Stimulated activated naive CD8-positive, alpha-beta T cell treated with anti-CD3 and anti-CD28 coated beads, Interleukin-15, Interleukin-2, amounts not matched to agents 100 ng/mL and 50 ng/mL, for 24 hours (primary cell): Measurements from ENCODE around the gene ZNF830.
"Not testable (repeated sequence)": the region's sequence is repeated elsewhere in the genome, so short reads cannot be mapped to it uniquely, and the experiment has no call there.

Source experiments
- H3K27ac Mint-ChIP-seq: one replicate; pipeline ENCODE4 v1.8.0; 2021; ENCODE audit warnings: mild to moderate bottlenecking, mixed read lengths
- H3K27me3 Mint-ChIP-seq: one replicate; pipeline ENCODE4 v1.8.0; 2021; ENCODE audit warnings: mixed read lengths
- H3K36me3 Mint-ChIP-seq: one replicate; pipeline ENCODE4 v1.8.0; 2021; ENCODE audit warnings: low read depth, mixed read lengths
- H3K4me1 Mint-ChIP-seq: one replicate; pipeline ENCODE4 v1.8.0; 2021; ENCODE audit warnings: low read depth, mixed read lengths
- H3K4me3 Mint-ChIP-seq: one replicate; pipeline ENCODE4 v1.8.0; 2021; ENCODE audit warnings: mild to moderate bottlenecking, mixed read lengths
- H3K9me3 Mint-ChIP-seq: one replicate; pipeline ENCODE4 v1.8.0; 2021; ENCODE audit warnings: mixed read lengths

ZNF830 gene

GRCh38 chr17:34961093-34961911, at the start of gene ZNF830, which contains the start of gene CCT6B:
Gene ZNF830 (plus strand): TSS chr17:34961540. CDS start chr17:34961567, 27 bp downstream.
Gene CCT6B (minus strand): TSS chr17:34961460. CDS start chr17:34961393, 67 bp downstream.
- Mint-ChIP-seq H3K4me3 (peak within 1 kb of the TSS; percentile 100), H3K4me1 (peaks cover 35% of the 10 kb centered on the region), H3K9me3 (peaks cover 5% of the 10 kb centered on the region), H3K27me3 (peaks cover 8% of the 10 kb centered on the region), H3K36me3 (peaks cover 41% of the 10 kb centered on the region), H3K27ac (peak within 1 kb of the TSS; percentile 100)

DNA sequence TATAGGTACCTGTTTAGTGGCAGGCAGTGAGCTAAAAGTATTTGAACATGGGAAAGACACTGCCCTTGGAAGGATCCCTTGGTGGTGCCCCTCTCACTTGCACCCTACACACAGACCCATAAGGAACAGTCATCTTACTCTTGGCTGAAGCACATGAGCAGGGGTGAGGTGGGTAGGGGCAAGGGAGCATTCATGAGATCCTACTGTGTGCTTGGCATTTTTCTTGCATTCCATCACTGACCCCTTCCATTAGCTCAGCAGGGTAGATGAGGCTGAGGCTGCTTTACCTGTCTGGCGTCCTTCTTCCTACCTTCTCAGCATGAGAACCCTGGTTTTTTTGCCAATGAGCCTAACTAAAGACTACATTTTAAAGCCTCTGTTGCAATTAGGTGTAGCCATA, 48.3 kb upstream of the ZNF830 start:
- peaks cover 6% of the 10 kb centered on the region for H3K27me3 Mint-ChIP-seq
- H3K4me3 Mint-ChIP-seq: no peak overlapping the region
- no peaks in the 10 kb centered on the region for H3K36me3 Mint-ChIP-seq
- no peaks in the 10 kb centered on the region for H3K9me3 Mint-ChIP-seq
- no peaks in the 10 kb centered on the region for H3K4me1 Mint-ChIP-seq
- no peak overlapping the region for H3K27ac Mint-ChIP-seq

DNA sequence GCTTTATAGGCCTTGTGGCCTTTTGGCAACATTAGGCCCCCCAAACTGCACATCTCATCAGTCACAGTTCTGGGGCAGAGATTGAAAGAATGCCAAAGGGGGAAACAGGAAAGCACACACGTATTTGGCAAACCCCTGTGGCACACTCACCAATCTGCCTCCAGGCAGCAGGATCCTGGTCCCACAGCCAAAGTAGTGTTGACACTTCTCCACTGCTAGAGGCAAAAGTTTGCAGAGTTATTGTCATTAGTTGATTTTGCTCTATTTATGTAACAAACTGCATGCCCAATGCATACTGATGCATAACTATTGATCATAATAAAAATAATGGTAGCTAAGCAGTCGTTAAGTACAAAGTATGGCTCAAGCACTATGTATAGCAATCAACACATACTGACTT, 45.2 kb upstream of the ZNF830 start:
- no peaks in the 10 kb centered on the region for H3K4me1 Mint-ChIP-seq

DNA sequence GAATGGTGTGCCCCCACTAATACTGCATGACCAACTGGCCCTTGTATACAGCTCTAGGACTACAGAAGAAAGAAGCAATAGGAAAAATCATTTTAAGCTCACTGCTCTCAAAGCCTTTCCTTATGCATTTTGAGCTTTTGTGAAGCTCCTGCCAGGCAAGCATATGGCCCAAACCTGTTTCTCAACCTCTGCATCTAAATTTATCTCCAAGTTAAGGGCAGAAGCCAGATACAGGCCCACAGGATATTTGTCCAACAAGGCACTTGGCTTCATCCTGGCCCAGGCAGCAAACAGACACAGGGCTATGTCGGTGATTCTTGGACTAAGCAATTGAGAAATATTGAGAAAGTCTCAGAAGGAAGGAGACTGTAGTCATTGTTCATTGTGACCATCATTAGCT, 44.0 kb upstream of the ZNF830 start:
- H3K36me3 Mint-ChIP-seq: no peaks in the 10 kb centered on the region
- H3K27ac Mint-ChIP-seq: no peak overlapping the region
- H3K27me3 Mint-ChIP-seq: no peaks in the 10 kb centered on the region
- H3K4me3 Mint-ChIP-seq: no peak overlapping the region
- H3K9me3 Mint-ChIP-seq: no peaks in the 10 kb centered on the region
- no peaks in the 10 kb centered on the region for H3K4me1 Mint-ChIP-seq

More for the DNA sequence above, 45.2 kb upstream of the ZNF830 start:
- H3K27ac Mint-ChIP-seq: no peak overlapping the region
- H3K36me3 Mint-ChIP-seq: no peaks in the 10 kb centered on the region
- no peak overlapping the region for H3K4me3 Mint-ChIP-seq
- peaks cover 6% of the 10 kb centered on the region for H3K27me3 Mint-ChIP-seq
- no peaks in the 10 kb centered on the region for H3K9me3 Mint-ChIP-seq

DNA sequence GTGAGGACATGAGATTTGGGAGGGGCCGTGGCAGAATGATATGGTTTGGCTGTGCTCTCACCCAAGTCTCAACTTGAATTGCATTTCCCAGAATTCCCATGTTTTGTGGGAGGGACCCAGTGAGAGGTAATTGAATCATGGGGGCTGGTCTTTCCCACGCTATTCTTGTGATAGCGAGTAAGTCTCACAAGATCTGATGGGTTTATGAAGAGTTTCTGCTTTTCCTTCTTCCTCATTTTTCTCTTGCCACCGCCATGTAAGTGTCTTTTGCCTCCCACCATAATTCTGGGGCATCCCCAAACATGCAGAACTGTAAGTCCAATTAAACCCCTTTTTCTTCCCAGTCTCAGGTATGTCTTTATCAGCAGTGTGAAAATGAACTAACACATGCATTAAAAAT, 40.7 kb upstream of the ZNF830 start:
- Mint-ChIP-seq H3K4me3 (no peak overlapping the region), H3K27me3 (no peaks in the 10 kb centered on the region), H3K4me1 (no peaks in the 10 kb centered on the region), H3K9me3 (no peaks in the 10 kb centered on the region), H3K27ac (no peak overlapping the region), H3K36me3 (no peaks in the 10 kb centered on the region)

- H3K36me3 Mint-ChIP-seq: no peaks in the 10 kb centered on the region
- no peak overlapping the region for H3K27ac Mint-ChIP-seq
- H3K9me3 Mint-ChIP-seq: no peaks in the 10 kb centered on the region
- no peaks in the 10 kb centered on the region for H3K4me1 Mint-ChIP-seq
- H3K27me3 Mint-ChIP-seq: no peaks in the 10 kb centered on the region
- no peak overlapping the region for H3K4me3 Mint-ChIP-seq
These were observed 34.7 kb upstream of the ZNF830 start for GRCh38 chr17:34926661-34927060.

GRCh38 chr17:34930283-34930682, 31.1 kb upstream of the ZNF830 start:
- H3K36me3 Mint-ChIP-seq: no peaks in the 10 kb centered on the region
- no peaks in the 10 kb centered on the region for H3K4me1 Mint-ChIP-seq
- H3K9me3 Mint-ChIP-seq: no peaks in the 10 kb centered on the region
- no peak overlapping the region for H3K27ac Mint-ChIP-seq
- no peaks in the 10 kb centered on the region for H3K27me3 Mint-ChIP-seq
- no peak overlapping the region for H3K4me3 Mint-ChIP-seq

DNA sequence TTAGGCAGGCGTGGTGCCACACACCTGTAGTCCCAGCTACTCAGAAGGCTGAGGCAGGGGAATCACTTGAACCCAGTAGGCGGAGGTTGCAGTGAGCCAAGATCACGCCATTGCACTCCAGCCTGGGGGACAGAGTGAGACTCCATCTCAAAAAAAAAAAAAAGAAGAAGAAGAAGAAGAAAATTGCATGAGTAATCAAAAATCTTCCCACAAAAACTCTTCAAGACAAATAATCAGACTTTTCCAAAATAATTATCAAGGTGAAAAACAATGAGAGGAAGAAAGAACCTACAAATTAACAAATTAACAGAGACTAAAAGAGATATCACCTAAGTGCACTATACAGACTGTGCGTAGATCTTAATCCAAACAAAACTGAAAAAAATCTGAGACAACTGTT, 10.6 kb upstream of the ZNF830 start:
- not testable (repeated sequence) for H3K27me3 Mint-ChIP-seq, H3K9me3 Mint-ChIP-seq, H3K4me1 Mint-ChIP-seq, H3K27ac Mint-ChIP-seq, H3K4me3 Mint-ChIP-seq, H3K36me3 Mint-ChIP-seq

DNA sequence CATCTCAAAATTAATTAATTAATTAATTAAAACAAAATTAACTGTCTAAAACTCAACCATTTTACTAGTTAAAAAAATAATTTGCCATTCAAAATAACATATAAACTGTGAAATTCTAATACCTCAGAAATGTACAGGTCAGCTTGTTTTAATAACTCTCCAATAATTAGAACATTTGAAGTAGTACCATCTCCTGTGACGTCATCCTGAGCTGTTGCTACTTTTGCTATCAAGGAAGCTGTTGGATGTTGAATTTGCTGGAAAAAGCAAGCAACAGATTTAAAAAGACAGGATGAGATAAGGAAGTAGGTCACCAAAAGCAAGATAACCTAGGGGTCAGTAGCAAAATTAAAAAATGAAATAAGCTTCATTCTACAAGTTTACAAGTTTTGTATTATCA, 2.9 kb upstream of the ZNF830 start:
- H3K36me3 Mint-ChIP-seq: peaks cover 19% of the 10 kb centered on the region
- H3K4me1 Mint-ChIP-seq: peaks cover 29% of the 10 kb centered on the region
- H3K4me3 Mint-ChIP-seq: no peak overlapping the region
- no peak overlapping the region for H3K27ac Mint-ChIP-seq
- peaks cover 5% of the 10 kb centered on the region for H3K9me3 Mint-ChIP-seq
- peaks cover 8% of the 10 kb centered on the region for H3K27me3 Mint-ChIP-seq

DNA sequence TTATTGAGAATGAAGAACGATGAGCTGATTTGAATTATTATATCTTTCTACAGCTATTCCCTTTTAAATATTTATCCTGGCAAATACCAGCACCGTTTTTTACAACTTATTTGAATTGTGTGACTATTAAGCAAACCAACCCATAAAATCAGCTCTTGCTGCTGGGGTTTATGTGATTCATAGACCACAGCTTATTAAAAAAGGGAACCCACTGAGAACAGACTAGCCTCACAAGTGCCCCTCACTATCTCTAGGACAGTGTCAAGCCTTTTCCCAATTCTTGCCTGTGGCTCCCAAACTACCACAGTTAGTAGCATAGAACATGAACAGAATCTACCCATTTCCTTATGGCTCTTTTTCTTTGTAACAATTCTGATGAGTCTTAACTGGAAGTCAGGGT, 12.8 kb downstream of the ZNF830 start:
- Mint-ChIP-seq H3K27me3 (no peaks in the 10 kb centered on the region), H3K36me3 (peaks cover 4% of the 10 kb centered on the region), H3K4me1 (peaks cover 18% of the 10 kb centered on the region), H3K9me3 (no peaks in the 10 kb centered on the region), H3K27ac (no peak overlapping the region), H3K4me3 (no peak overlapping the region)

- H3K36me3 Mint-ChIP-seq: no peaks in the 10 kb centered on the region
- H3K4me3 Mint-ChIP-seq: no peak overlapping the region
- no peaks in the 10 kb centered on the region for H3K27me3 Mint-ChIP-seq
- no peaks in the 10 kb centered on the region for H3K9me3 Mint-ChIP-seq
- no peak overlapping the region for H3K27ac Mint-ChIP-seq
- peaks cover 27% of the 10 kb centered on the region for H3K4me1 Mint-ChIP-seq
These were observed 13.8 kb downstream of the ZNF830 start for GRCh38 chr17:34974794-34975785.

DNA sequence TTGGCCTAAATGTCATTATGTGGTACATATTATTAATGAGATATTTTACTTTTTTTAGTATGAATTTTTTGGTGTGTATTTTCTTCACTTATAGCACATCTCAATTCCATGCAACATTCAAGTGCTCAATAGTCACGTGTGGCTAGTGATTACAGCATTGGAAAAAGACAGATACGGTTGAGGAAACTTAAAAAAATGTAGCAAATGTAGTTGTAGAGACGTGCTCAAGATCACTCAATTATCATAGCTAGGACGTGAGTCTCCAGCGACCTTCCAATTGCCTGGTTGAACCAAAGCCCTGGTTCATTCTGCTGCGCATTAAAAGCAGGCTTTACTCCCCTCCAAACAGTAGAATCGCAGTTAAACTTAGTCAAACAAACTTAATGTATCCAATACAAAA, 17.8 kb downstream of the ZNF830 start:
- H3K27ac Mint-ChIP-seq: peak overlapping the region; percentile 99
- H3K36me3 Mint-ChIP-seq: peaks cover 17% of the 10 kb centered on the region
- no peaks in the 10 kb centered on the region for H3K27me3 Mint-ChIP-seq
- H3K4me3 Mint-ChIP-seq: peak overlapping the region; percentile 97
- H3K4me1 Mint-ChIP-seq: peaks cover 53% of the 10 kb centered on the region
- H3K9me3 Mint-ChIP-seq: no peaks in the 10 kb centered on the region

- Mint-ChIP-seq H3K27me3 (no peaks in the 10 kb centered on the region), H3K36me3 (peaks cover 21% of the 10 kb centered on the region), H3K27ac (peak overlapping the region; percentile 99), H3K4me1 (peaks cover 47% of the 10 kb centered on the region), H3K4me3 (peak overlapping the region; percentile 97), H3K9me3 (no peaks in the 10 kb centered on the region)
These were observed 18.5 kb downstream of the ZNF830 start for GRCh38 chr17:34979650-34980352.

DNA sequence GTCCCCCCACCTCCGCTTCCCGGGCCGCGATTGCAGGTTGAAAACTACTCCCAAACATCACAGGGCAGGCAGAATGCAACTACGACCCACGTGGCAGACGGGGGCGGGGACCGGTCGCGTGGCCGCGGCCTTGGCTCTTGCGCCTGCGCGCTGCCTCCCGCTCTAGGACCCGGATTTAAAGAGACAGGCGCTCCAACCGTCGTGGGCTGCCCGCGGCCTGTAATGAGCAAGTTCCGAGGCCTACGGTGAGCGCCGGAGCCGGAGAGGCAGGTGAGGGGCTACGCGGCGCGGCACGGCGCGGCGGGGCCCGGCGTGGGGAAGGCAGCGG, 19.0 kb downstream of the ZNF830 start, which contains the start of gene LIG3:
LIG3 (plus strand) TSS at position 160 of the 328 bp plus-strand sequence. CDS start 2,494 bp downstream, outside the sequence.
- Mint-ChIP-seq H3K36me3 (peaks cover 24% of the 10 kb centered on the region), H3K9me3 (no peaks in the 10 kb centered on the region), H3K4me1 (peaks cover 45% of the 10 kb centered on the region), H3K4me3 (peak within 1 kb of the TSS; percentile 97), H3K27me3 (no peaks in the 10 kb centered on the region), H3K27ac (peak within 1 kb of the TSS; percentile 99)
